HS-27A (cell line): Measurements from ENCODE around the gene ITSN2.

Experiments
- DNase-seq: peaks from one replicate; pipeline ENCODE4 v3.0.0-alpha.2; 2012; ENCODE audit warnings: low read depth, missing footprints

ITSN2 gene

GRCh38 chr2:24269265-24269664 is 91.1 kb downstream of the ITSN2 start:
- DNase-seq = no peak

GRCh38 chr2:24265212-24265611 is 95.1 kb downstream of the ITSN2 start:
- DNase-seq = no peak

GRCh38 chr2:24262421-24262970 is 97.8 kb downstream of the ITSN2 start:
- DNase-seq = no peak

GRCh38 chr2:24261441-24261840 is 98.9 kb downstream of the ITSN2 start:
- no peak for DNase-seq

GRCh38 chr2:24259316-24259715 is 101.0 kb downstream of the ITSN2 start:
- DNase-seq = no peak

GRCh38 chr2:24258718-24259117 is 101.6 kb downstream of the ITSN2 start:
- no peak for DNase-seq

GRCh38 chr2:24253303-24253919 is 106.9 kb downstream of the ITSN2 start:
- no peak for DNase-seq

GRCh38 chr2:24247592-24247991 is 112.7 kb downstream of the ITSN2 start:
- DNase-seq = no peak

- no peak for DNase-seq
Measured at GRCh38 chr2:24247164-24247563, 113.2 kb downstream of the ITSN2 start.

GRCh38 chr2:24245986-24246776 is 114.2 kb downstream of the ITSN2 start:
- DNase-seq = no peak

- DNase-seq = no peak
Measured at GRCh38 chr2:24241528-24241927, 118.8 kb downstream of the ITSN2 start.

GRCh38 chr2:24239553-24239952 is 120.8 kb downstream of the ITSN2 start:
- no peak for DNase-seq

- no peak for DNase-seq
Measured at GRCh38 chr2:24238158-24238557, 122.2 kb downstream of the ITSN2 start.

GRCh38 chr2:24237313-24237712 is 123.0 kb downstream of the ITSN2 start:
- no peak for DNase-seq

- no peak for DNase-seq
Measured at GRCh38 chr2:24233321-24233720, 127.0 kb downstream of the ITSN2 start.

GRCh38 chr2:24231461-24231881 is 128.9 kb downstream of the ITSN2 start:
- DNase-seq = no peak

GRCh38 chr2:24228470-24228869 is 131.9 kb downstream of the ITSN2 start:
- no peak for DNase-seq

- no peak for DNase-seq
Measured at GRCh38 chr2:24225499-24226242, 134.7 kb downstream of the ITSN2 start.

- DNase-seq = no peak
Measured at GRCh38 chr2:24222946-24223345, 137.4 kb downstream of the ITSN2 start.

- DNase-seq = no peak
Measured at GRCh38 chr2:24221343-24222050, 138.8 kb downstream of the ITSN2 start.

- DNase-seq = no peak
Measured at GRCh38 chr2:24220554-24221291, 139.6 kb downstream of the ITSN2 start.
